DOHH2 (cell line): ENCODE data around the gene KRTAP6-2.

Experiments
- CTCF ChIP-seq: fragments of 200-600 bp; sonication (generic); IDR thresholded peaks from one replicate; pipeline ENCODE4 v1.5.1; 2014; ENCODE audit warnings: antibody characterized with exemption, mild to moderate bottlenecking, low read depth, low read length; ENCODE audit not compliant: poor library complexity, severe bottlenecking
- EZH2phosphoT487 ChIP-seq: fragments of 200-600 bp; sonication (generic); IDR thresholded peaks from 2 replicates; pipeline ENCODE4 v1.6.1; 2017; ENCODE audit warnings: borderline replicate concordance, mild to moderate bottlenecking, antibody characterized with exemption, low read length, moderate library complexity, mixed read lengths

- TF ChIP-seq CTCF (no peak), EZH2phosphoT487 (no peak)
Observed at GRCh38 chr21:30642564-30642963, 43.9 kb upstream of the KRTAP6-2 start, which contains the start of gene KRTAP20-3.
